ENCODE measurements around the gene CIAO2A. TPM values are rescaled to one million over a fixed set of nuclear protein-coding genes. Genes with fewer than 3 reads are reported as not detected.

The CIAO2A gene
- total and polyA plus RNA-seq, 2 donors from 2014 or later = 41.6 to 92.4 TPM

DNA sequence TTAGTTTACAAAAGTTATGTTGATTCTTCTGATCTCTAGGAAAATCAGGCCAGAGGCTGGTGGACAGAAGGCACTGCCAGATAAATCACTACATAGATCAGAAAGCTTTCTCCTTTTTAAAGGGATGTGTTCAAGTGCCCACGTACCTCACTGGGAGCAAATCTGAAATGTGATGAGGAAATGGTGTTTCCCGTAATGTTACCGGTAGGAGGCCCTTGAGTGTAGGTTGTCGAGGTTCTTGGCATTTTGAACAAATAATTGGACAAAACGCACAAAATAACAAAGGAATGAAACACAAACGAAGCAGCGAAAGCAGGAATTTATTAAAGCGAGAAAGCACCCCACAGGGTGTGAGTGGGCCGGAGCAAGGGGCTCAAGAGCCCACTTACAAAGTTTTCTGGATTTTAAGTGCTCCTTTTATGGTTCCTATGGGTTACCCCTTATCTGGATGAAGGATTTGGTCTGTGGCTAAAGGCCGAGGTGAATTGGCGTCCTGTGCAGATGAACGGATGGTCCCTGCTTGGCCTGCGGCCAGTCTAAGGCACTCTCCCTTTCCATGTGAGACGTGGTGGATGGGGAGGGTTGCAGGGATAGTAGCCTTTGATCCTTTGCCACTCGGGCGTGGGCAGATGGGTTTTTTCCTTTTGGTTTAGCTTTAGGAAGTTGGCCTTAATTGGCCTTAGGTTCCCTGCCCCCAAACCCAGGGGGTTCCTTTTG, 3.2 kb upstream of the CIAO2A start:
- no peaks in the 10 kb centered on the region for H3K9me3 ChIP-seq (ENCODE audit: control insufficient read depth in 2 of 3, insufficient read depth in 1 of 3, low read length in 3 of 3)
- intact Hi-C loops (cut with DNase I) = no loop called here
- peak overlapping the region in 1 of 2 donors; percentile 56 for H3K27ac ChIP-seq (ENCODE audit: low read depth in 2 of 2, low read length in 2 of 2)
- peak overlapping the region; percentile 83 to 94 (median 84) for H3K4me3 ChIP-seq (ENCODE audit: low read length in 3 of 3)
- no peaks in the 10 kb centered on the region for H3K27me3 ChIP-seq (ENCODE audit: control insufficient read depth, insufficient read depth, low read length)
- DNase-seq = peak in 2 of 5 donors; percentile 37 to 39
- TF ChIP-seq, protein P1, sequence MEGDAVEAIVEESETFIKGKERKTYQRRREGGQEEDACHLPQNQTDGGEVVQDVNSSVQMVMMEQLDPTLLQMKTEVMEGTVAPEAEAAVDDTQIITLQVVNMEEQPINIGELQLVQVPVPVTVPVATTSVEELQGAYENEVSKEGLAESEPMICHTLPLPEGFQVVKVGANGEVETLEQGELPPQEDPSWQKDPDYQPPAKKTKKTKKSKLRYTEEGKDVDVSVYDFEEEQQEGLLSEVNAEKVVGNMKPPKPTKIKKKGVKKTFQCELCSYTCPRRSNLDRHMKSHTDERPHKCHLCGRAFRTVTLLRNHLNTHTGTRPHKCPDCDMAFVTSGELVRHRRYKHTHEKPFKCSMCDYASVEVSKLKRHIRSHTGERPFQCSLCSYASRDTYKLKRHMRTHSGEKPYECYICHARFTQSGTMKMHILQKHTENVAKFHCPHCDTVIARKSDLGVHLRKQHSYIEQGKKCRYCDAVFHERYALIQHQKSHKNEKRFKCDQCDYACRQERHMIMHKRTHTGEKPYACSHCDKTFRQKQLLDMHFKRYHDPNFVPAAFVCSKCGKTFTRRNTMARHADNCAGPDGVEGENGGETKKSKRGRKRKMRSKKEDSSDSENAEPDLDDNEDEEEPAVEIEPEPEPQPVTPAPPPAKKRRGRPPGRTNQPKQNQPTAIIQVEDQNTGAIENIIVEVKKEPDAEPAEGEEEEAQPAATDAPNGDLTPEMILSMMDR (IDR thresholded peaks at IDR 0.05; ENCODE audit: borderline replicate concordance, extremely low read depth, insufficient read depth) = no peak
- peak overlapping the region; percentile 56 to 74 (median 74) for H3K9ac ChIP-seq (ENCODE audit: low read length in 3 of 3)
- no peak for FAIRE-seq
- peaks cover 0 to 25% (median 18%) of the 10 kb centered on the region in 3 donors for H3K4me1 ChIP-seq (ENCODE audit: control insufficient read depth in 2 of 3, insufficient read depth in 2 of 3, low read depth in 1 of 3, low read length in 3 of 3)
- H3K36me3 ChIP-seq (ENCODE audit: control insufficient read depth in 2 of 3, insufficient read depth in 3 of 3, low read length in 3 of 3) = no peaks in the 10 kb centered on the region

DNA sequence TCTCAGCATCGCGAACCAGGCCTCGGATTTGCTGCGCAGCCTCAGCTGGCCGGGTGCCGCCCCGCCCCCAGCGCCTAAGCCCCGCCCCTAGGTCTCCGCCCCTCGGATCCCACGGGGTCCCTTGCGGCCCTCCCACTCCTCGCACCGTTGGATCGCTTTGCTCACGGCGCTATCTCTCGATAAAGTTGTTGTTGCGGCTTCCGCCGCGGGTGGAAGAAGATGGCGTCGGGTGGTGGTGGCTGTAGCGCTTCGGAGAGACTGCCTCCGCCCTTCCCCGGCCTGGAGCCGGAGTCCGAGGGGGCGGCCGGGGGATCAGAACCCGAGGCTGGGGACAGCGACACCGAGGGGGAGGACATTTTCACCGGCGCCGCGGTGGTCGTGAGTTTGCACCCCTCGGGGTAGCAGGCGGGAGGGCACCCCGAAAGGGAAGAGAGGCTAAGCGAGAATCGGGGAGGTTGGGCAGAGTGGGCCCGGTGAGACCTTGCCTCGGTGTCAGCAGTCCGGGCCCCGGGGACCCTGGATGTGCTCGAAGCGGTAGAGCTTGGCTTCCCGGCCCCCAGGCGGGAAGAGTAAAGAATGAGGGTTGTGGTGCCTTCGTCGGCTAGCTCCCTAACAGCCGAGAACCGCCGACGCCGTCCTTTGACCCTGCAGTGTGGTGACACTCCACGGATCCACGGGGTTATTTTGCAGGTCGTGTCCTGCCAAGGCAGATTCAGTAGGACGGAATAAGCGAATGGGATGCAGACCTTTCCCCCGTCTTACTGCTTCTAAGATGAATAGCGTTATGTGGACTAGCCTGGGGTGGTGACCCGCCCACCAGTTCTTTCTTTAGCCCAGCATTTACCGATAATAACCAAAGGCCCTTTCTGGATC, 2.4 kb upstream of the CIAO2A start, which contains the start of gene SNX1:
SNX1 (plus strand) TSS at position 188 of the 873 bp plus-strand sequence; CDS start at position 220, 32 bp downstream.
- intact Hi-C loops (cut with DNase I) = no loop called here
- FAIRE-seq = no peak
- H3K4me1 ChIP-seq (ENCODE audit: control insufficient read depth in 2 of 3, insufficient read depth in 2 of 3, low read depth in 1 of 3, low read length in 3 of 3) = peaks cover 0 to 25% (median 18%) of the 10 kb centered on the region in 3 donors

DNA sequence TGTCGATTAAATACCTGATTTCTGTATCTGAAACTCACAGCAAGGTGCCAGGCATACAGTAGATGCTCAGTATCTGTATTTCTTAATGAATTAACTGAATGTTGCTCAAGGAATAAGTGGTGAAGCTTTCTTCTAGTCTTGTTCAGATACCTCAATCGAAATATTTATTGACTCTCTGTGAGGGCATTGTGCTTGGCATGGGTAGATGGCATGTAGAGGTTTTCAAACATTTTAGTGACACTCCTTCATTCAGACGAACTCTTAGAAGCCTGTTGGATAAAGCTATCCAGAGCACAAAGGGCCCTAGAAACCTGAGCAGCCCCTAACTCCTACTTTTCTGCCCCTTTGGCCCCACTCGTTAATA, 1.8 kb upstream of the CIAO2A start:
- peak overlapping the region in 2 of 3 donors; percentile 30 to 56 for H3K9ac ChIP-seq (ENCODE audit: low read length in 3 of 3)
- TF ChIP-seq, protein P1 (IDR thresholded peaks at IDR 0.05; ENCODE audit: borderline replicate concordance, extremely low read depth, insufficient read depth) = no peak
- peaks cover 0 to 25% (median 18%) of the 10 kb centered on the region in 3 donors for H3K4me1 ChIP-seq (ENCODE audit: control insufficient read depth in 2 of 3, insufficient read depth in 2 of 3, low read depth in 1 of 3, low read length in 3 of 3)
- no peaks in the 10 kb centered on the region for H3K36me3 ChIP-seq (ENCODE audit: control insufficient read depth in 2 of 3, insufficient read depth in 3 of 3, low read length in 3 of 3)
- H3K27me3 ChIP-seq (ENCODE audit: control insufficient read depth, insufficient read depth, low read length) = no peaks in the 10 kb centered on the region
- H3K4me3 ChIP-seq (ENCODE audit: low read length in 3 of 3) = peak overlapping the region; percentile 4 to 84 (median 52)
- H3K9me3 ChIP-seq (ENCODE audit: control insufficient read depth in 2 of 3, insufficient read depth in 1 of 3, low read length in 3 of 3) = no peaks in the 10 kb centered on the region
- intact Hi-C loops (cut with DNase I) = no loop called here
- no peak for DNase-seq
- no peak for FAIRE-seq
- H3K27ac ChIP-seq (ENCODE audit: low read depth in 2 of 2, low read length in 2 of 2) = peak overlapping the region; percentile 2 to 39

More for the DNA sequence above, 2.4 kb upstream of the CIAO2A start, which contains the start of gene SNX1:
- TF ChIP-seq, protein P1 (IDR thresholded peaks at IDR 0.05; ENCODE audit: borderline replicate concordance, extremely low read depth, insufficient read depth) = peak; percentile 7
- H3K36me3 ChIP-seq (ENCODE audit: control insufficient read depth in 2 of 3, insufficient read depth in 3 of 3, low read length in 3 of 3) = no peaks in the 10 kb centered on the region
- DNase-seq = peak; percentile 96 to 98 (median 97)
- H3K9me3 ChIP-seq (ENCODE audit: control insufficient read depth in 2 of 3, insufficient read depth in 1 of 3, low read length in 3 of 3) = no peaks in the 10 kb centered on the region
- peak within 1 kb of the TSS; percentile 56 to 81 for H3K27ac ChIP-seq (ENCODE audit: low read depth in 2 of 2, low read length in 2 of 2)
- peak within 1 kb of the TSS; percentile 83 to 94 (median 84) for H3K4me3 ChIP-seq (ENCODE audit: low read length in 3 of 3)
- no peaks in the 10 kb centered on the region for H3K27me3 ChIP-seq (ENCODE audit: control insufficient read depth, insufficient read depth, low read length)
- H3K9ac ChIP-seq (ENCODE audit: low read length in 3 of 3) = peak within 1 kb of the TSS; percentile 56 to 74 (median 74)

All from kidney (tissue), 14 donors.